CD4-positive, alpha-beta T cell (primary cell): ENCODE data around the gene METRNL. TPM values are rescaled to one million over a fixed set of nuclear protein-coding genes. Genes with fewer than 3 reads are reported as not detected.
A peak's percentile ranks its signal among the peaks of the same experiment; 100 is the strongest.

ENCODE experiments used
- ATAC-seq: fragments of 200-7000 bp; cut with Tn5 transposase; one replicate; pipeline ENCODE4 v1.10.0; 2022; ENCODE audit warnings: mild to moderate bottlenecking; ENCODE audit not compliant: poor library complexity
- CTCF ChIA-PET: fragments of 350-600 bp; sonication (Branson Sonifier 250); formaldehyde crosslinking; loops from one replicate; lab custom pipeline; 2021; ENCODE audit warnings: antibody characterized with exemption, inconsistent platforms; lab: Charles Lee
- POLR2A ChIA-PET: fragments of 350-600 bp; sonication (Branson Sonifier 250); formaldehyde crosslinking; loops from one replicate; lab custom pipeline; 2021; ENCODE audit warnings: antibody characterized with exemption, inconsistent platforms; lab: Charles Lee
- DNase-seq, 14 experiments: peaks; one replicate each; pipeline ENCODE4 v3.0.0-alpha.2; 2013 to 2020; ENCODE audit warnings: mixed read lengths in 2 of 14
- H3K27ac ChIP-seq, 2 donors: one replicate each; pipeline versions ENCODE4 v1.5.1 to v1.7.0; 2013; ENCODE audit warnings: low read length in 2 of 2, low read depth in 1 of 2, mild to moderate bottlenecking in 1 of 2
- H3K27me3 ChIP-seq, 2 experiments: 1 replicate in 1 of 2; 2 replicates in 1 of 2; pipeline versions ENCODE4 v1.6.1 to v1.7.0; 2013; ENCODE audit warnings: low read length in 2 of 2, control low read depth in 1 of 2, mild to moderate bottlenecking in 1 of 2, moderate library complexity in 1 of 2; ENCODE audit not compliant: insufficient read depth in 2 of 2, control insufficient read depth in 1 of 2
- H3K36me3 ChIP-seq: one replicate; pipeline ENCODE4 v1.6.1; 2013; ENCODE audit warnings: low read length, control low read depth; ENCODE audit not compliant: insufficient read depth
- H3K4me1 ChIP-seq: one replicate; pipeline ENCODE4 v1.6.1; 2013; ENCODE audit warnings: low read length, control low read depth; ENCODE audit not compliant: insufficient read depth
- H3K4me3 ChIP-seq: one replicate; pipeline ENCODE4 v1.5.1; 2013; ENCODE audit warnings: mild to moderate bottlenecking, low read length, moderate library complexity
- H3K9me3 ChIP-seq, 2 experiments: 1 replicate in 1 of 2; 2 replicates in 1 of 2; pipeline versions ENCODE4 v1.6.1 to v1.7.0; 2013; ENCODE audit warnings: low read length in 2 of 2, mild to moderate bottlenecking in 2 of 2, control low read depth in 1 of 2, moderate library complexity in 1 of 2; ENCODE audit not compliant: control insufficient read depth in 1 of 2, insufficient read depth in 1 of 2
- H3K27ac Mint-ChIP-seq: one replicate; pipeline ENCODE4 v1.8.0; 2020; ENCODE audit warnings: mixed read lengths
- H3K27me3 Mint-ChIP-seq: one replicate; pipeline ENCODE4 v1.8.0; 2021; ENCODE audit warnings: mixed read lengths
- H3K36me3 Mint-ChIP-seq: one replicate; pipeline ENCODE4 v1.8.0; 2021; ENCODE audit warnings: low read depth, mixed read lengths
- H3K4me1 Mint-ChIP-seq: one replicate; pipeline ENCODE4 v1.8.0; 2021; ENCODE audit warnings: low read depth, mixed read lengths
- H3K4me3 Mint-ChIP-seq: one replicate; pipeline ENCODE4 v1.8.0; 2020; ENCODE audit warnings: mild to moderate bottlenecking, mixed read lengths
- H3K9me3 Mint-ChIP-seq: one replicate; pipeline ENCODE4 v1.8.0; 2020; ENCODE audit warnings: mixed read lengths
- CTCF ChIP-seq: fragments of 200-600 bp; IDR thresholded peaks from one replicate; pipeline ENCODE4 v1.8.0; 2022; ENCODE audit warnings: antibody characterized with exemption, mild to moderate bottlenecking
- intact Hi-C, 2 experiments: fragments of 100-400 bp; cut with DNase I in 1 of 2; cut with micrococcal nuclease in 1 of 2; formaldehyde crosslinking; loops; one replicate each; pipeline versions ENCODE4 v1.15.1 to v1.9.0; 2023 to 2025; cut with DNase I, micrococcal nuclease
- total RNA-seq, 174 experiments: library from RNA in 2 of 174; stranded (reverse) in 2 of 174; gene quantifications; one replicate each; pipeline ENCODE4 v1.2.3 and lab custom pipeline; 2021 to 2026

METRNL gene
- total RNA-seq, 2 experiments from 2014 or later = 24.5 to 26.9 TPM

- CTCF ChIA-PET = no interaction called here
These were observed 23.4 kb upstream of the METRNL start for GRCh38 chr17:83055911-83056582.

GRCh38 chr17:83056583-83057396, 22.6 kb upstream of the METRNL start:
- Histone ChIP-seq H3K27ac (no peak overlapping the region), H3K4me1 (peaks cover 28% of the 10 kb centered on the region), H3K4me3 (no peak overlapping the region), H3K9me3 (no peaks in the 10 kb centered on the region), H3K36me3 (no peaks in the 10 kb centered on the region), H3K27me3 (no peaks in the 10 kb centered on the region)
- CTCF ChIA-PET = no interaction called here
- H3K27ac Mint-ChIP-seq = no peak overlapping the region
- TF ChIP-seq CTCF = no peak
- no peak overlapping the region for H3K4me3 Mint-ChIP-seq
- no peak for ATAC-seq
- intact Hi-C loops = no loop called here
- POLR2A ChIA-PET = no interaction called here
- no peaks in the 10 kb centered on the region for H3K36me3 Mint-ChIP-seq
- peak in 2 of 14 experiments; percentile 12 to 21 for DNase-seq
- peaks cover 10% of the 10 kb centered on the region for H3K4me1 Mint-ChIP-seq
- H3K9me3 Mint-ChIP-seq = no peaks in the 10 kb centered on the region
- H3K27me3 Mint-ChIP-seq = no peaks in the 10 kb centered on the region

More at GRCh38 chr17:83055911-83056582, 23.4 kb upstream of the METRNL start:
- Histone ChIP-seq H3K4me1 (peaks cover 28% of the 10 kb centered on the region), H3K36me3 (no peaks in the 10 kb centered on the region), H3K27ac (no peak overlapping the region), H3K9me3 (no peaks in the 10 kb centered on the region), H3K27me3 (no peaks in the 10 kb centered on the region), H3K4me3 (no peak overlapping the region)
- TF ChIP-seq CTCF = no peak
- DNase-seq = peak in 1 of 14 experiments; percentile 7
- POLR2A ChIA-PET = no interaction called here
- ATAC-seq = no peak
- intact Hi-C loops = no loop called here
- Mint-ChIP-seq H3K36me3 (no peaks in the 10 kb centered on the region), H3K9me3 (no peaks in the 10 kb centered on the region), H3K27ac (no peak overlapping the region), H3K4me1 (peaks cover 10% of the 10 kb centered on the region), H3K27me3 (no peaks in the 10 kb centered on the region), H3K4me3 (no peak overlapping the region)

GRCh38 chr17:83057397-83057761, 22.0 kb upstream of the METRNL start:
- Mint-ChIP-seq H3K9me3 (no peaks in the 10 kb centered on the region), H3K36me3 (no peaks in the 10 kb centered on the region), H3K4me3 (no peak overlapping the region), H3K27me3 (no peaks in the 10 kb centered on the region), H3K27ac (no peak overlapping the region), H3K4me1 (peaks cover 6% of the 10 kb centered on the region)
- no peaks in the 10 kb centered on the region for H3K36me3 ChIP-seq
- H3K4me1 ChIP-seq = peaks cover 22% of the 10 kb centered on the region
- H3K4me3 ChIP-seq = no peak overlapping the region
- no peak for ATAC-seq
- ChIA-PET POLR2A (no interaction called here), CTCF (no interaction called here)
- intact Hi-C loops = no loop called here
- H3K9me3 ChIP-seq = no peaks in the 10 kb centered on the region
- DNase-seq = peak in 1 of 14 experiments; percentile 28
- TF ChIP-seq CTCF = no peak
- no peak overlapping the region for H3K27ac ChIP-seq
- H3K27me3 ChIP-seq = no peaks in the 10 kb centered on the region
